Measurements from ENCODE around the gene ZNF474. TPM values are rescaled to one million over a fixed set of nuclear protein-coding genes. Genes with fewer than 3 reads are reported as not detected.

Gene ZNF474
- total RNA-seq, 1 donor from 2014 or later = not detected

DNA sequence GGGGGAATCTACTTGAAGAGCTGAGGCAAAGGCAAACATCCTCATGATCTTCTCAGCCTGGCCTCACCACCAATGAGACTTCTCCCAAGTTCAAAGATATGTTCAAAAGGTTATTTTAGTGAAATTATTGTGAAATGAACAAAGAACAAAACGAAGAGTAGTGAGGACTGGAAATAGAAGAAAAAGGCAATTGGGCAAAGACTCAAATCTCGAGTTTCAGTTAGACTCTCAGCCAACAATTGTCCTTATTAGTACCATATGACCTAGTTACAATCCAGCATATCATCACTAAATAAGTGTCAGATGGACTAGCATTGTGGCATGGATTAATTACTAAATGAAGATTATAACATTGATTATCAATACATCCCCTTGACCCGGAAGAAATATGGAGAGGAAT, 9.0 kb downstream of the ZNF474 start:
- H3K4me3 Mint-ChIP-seq (ENCODE audit: unreplicated experiment) = no peak overlapping the region
- H3K4me1 Mint-ChIP-seq (ENCODE audit: unreplicated experiment) = no peaks in the 10 kb centered on the region
- TF ChIP-seq, protein P1, sequence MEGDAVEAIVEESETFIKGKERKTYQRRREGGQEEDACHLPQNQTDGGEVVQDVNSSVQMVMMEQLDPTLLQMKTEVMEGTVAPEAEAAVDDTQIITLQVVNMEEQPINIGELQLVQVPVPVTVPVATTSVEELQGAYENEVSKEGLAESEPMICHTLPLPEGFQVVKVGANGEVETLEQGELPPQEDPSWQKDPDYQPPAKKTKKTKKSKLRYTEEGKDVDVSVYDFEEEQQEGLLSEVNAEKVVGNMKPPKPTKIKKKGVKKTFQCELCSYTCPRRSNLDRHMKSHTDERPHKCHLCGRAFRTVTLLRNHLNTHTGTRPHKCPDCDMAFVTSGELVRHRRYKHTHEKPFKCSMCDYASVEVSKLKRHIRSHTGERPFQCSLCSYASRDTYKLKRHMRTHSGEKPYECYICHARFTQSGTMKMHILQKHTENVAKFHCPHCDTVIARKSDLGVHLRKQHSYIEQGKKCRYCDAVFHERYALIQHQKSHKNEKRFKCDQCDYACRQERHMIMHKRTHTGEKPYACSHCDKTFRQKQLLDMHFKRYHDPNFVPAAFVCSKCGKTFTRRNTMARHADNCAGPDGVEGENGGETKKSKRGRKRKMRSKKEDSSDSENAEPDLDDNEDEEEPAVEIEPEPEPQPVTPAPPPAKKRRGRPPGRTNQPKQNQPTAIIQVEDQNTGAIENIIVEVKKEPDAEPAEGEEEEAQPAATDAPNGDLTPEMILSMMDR (IDR thresholded peaks at IDR 0.05; ENCODE audit: unreplicated experiment) = no peak
- no peaks in the 10 kb centered on the region for H3K36me3 Mint-ChIP-seq (ENCODE audit: low read depth, unreplicated experiment)
- no peak overlapping the region for H3K27ac Mint-ChIP-seq (ENCODE audit: unreplicated experiment)
- H3K9me3 Mint-ChIP-seq (ENCODE audit: unreplicated experiment) = no peaks in the 10 kb centered on the region
- no peak for DNase-seq (ENCODE audit: low spot score)
- no peaks in the 10 kb centered on the region for H3K27me3 Mint-ChIP-seq (ENCODE audit: unreplicated experiment)

DNA sequence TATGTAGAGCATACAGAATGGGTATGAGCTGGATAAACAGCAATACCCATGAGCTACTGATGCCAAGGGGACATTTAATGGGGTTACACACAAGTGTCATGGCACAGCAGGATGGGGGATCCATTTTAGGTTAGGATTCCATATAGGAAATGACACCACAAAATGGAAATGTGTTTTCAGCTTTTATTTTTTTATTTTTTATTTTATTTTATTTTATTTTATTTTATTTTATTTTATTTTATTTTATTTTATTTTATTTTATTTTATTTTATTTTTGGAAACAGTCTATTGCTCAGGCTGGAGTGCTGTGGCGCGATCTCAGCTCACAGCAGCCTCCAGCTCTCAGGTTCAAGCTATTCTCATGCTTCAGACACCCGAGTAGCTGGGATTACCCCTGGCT, 11.6 kb downstream of the ZNF474 start:
- Mint-ChIP-seq H3K4me1 (ENCODE audit: unreplicated experiment) (no peaks in the 10 kb centered on the region), H3K9me3 (ENCODE audit: unreplicated experiment) (no peaks in the 10 kb centered on the region), H3K36me3 (ENCODE audit: low read depth, unreplicated experiment) (no peaks in the 10 kb centered on the region), H3K27me3 (ENCODE audit: unreplicated experiment) (no peaks in the 10 kb centered on the region), H3K27ac (ENCODE audit: unreplicated experiment) (no peak overlapping the region), H3K4me3 (ENCODE audit: unreplicated experiment) (no peak overlapping the region)
- no peak for DNase-seq (ENCODE audit: low spot score)
- TF ChIP-seq, protein P1 (IDR thresholded peaks at IDR 0.05; ENCODE audit: unreplicated experiment) = no peak

- Mint-ChIP-seq H3K4me3 (ENCODE audit: unreplicated experiment) (no peak overlapping the region), H3K9me3 (ENCODE audit: unreplicated experiment) (no peaks in the 10 kb centered on the region), H3K27ac (ENCODE audit: unreplicated experiment) (no peak overlapping the region), H3K4me1 (ENCODE audit: unreplicated experiment) (no peaks in the 10 kb centered on the region), H3K27me3 (ENCODE audit: unreplicated experiment) (no peaks in the 10 kb centered on the region), H3K36me3 (ENCODE audit: low read depth, unreplicated experiment) (no peaks in the 10 kb centered on the region)
- TF ChIP-seq, protein P1 (IDR thresholded peaks at IDR 0.05; ENCODE audit: unreplicated experiment) = no peak
- DNase-seq (ENCODE audit: low spot score) = no peak
Observed at GRCh38 chr5:122141751-122142150, 12.4 kb downstream of the ZNF474 start.

DNA sequence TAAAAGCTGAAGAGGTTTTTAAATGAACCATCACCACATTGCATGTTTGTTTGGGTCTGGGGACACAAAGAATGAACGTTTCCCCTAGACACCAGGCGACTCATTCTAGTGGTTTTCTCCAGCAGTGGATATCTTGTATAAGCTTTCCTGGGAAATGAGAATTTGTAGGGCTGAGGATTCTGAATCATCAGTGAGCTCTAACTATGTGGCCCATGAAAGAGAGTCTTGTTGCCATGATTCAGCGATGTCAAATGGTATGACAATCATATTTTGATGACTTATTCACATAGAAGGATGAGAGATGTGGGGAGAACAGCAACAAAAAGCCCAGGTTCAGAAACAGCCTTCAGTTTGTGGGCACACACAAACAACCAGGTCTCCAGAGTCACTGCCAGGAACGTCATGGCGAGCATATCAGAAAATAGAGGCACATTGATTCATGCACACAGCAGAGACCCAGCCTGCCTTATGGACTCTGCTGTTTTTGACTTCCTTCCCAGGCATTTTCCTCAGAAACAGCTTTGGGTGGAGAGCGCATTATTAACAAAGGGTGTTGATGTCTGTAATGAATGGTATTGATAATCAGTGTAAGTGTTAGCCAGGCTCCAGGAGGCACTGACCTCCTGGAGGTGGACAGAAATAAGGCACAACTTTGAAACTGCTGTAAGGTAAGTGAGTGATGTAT, 13.3 kb downstream of the ZNF474 start:
- no peak overlapping the region for H3K27ac Mint-ChIP-seq (ENCODE audit: unreplicated experiment)
- H3K4me1 Mint-ChIP-seq (ENCODE audit: unreplicated experiment) = no peaks in the 10 kb centered on the region
- TF ChIP-seq, protein P1 (IDR thresholded peaks at IDR 0.05; ENCODE audit: unreplicated experiment) = no peak
- no peaks in the 10 kb centered on the region for H3K9me3 Mint-ChIP-seq (ENCODE audit: unreplicated experiment)
- no peaks in the 10 kb centered on the region for H3K36me3 Mint-ChIP-seq (ENCODE audit: low read depth, unreplicated experiment)
- no peaks in the 10 kb centered on the region for H3K27me3 Mint-ChIP-seq (ENCODE audit: unreplicated experiment)
- no peak overlapping the region for H3K4me3 Mint-ChIP-seq (ENCODE audit: unreplicated experiment)
- no peak for DNase-seq (ENCODE audit: low spot score)

DNA sequence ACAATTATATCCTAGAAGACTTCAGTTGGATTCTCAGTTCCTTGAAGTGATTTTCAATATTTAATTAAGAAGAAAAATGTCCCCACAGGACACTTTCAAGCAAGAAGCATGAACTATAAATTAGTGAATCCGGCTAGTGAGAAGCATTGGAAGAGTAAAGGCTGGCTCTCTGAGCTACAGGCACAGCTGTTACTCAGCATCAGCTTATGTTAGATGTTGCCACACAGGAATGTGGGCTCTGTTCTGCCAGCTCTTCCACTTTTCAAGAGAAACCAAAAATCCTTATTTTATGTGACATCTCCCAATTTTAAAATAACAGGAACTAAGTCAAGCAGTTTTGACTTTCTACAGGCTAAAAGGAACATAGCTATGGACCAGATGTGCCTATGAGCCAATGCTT, 14.9 kb downstream of the ZNF474 start:
- DNase-seq (ENCODE audit: low spot score) = no peak
- Mint-ChIP-seq H3K4me1 (ENCODE audit: unreplicated experiment) (no peaks in the 10 kb centered on the region), H3K36me3 (ENCODE audit: low read depth, unreplicated experiment) (no peaks in the 10 kb centered on the region), H3K4me3 (ENCODE audit: unreplicated experiment) (no peak overlapping the region), H3K27ac (ENCODE audit: unreplicated experiment) (no peak overlapping the region), H3K27me3 (ENCODE audit: unreplicated experiment) (no peaks in the 10 kb centered on the region), H3K9me3 (ENCODE audit: unreplicated experiment) (no peaks in the 10 kb centered on the region)
- TF ChIP-seq, protein P1 (IDR thresholded peaks at IDR 0.05; ENCODE audit: unreplicated experiment) = no peak

All from endothelial cell (in vitro differentiated cells).